Measurements from ENCODE around the gene NKX1-2. TPM values are rescaled to one million over a fixed set of nuclear protein-coding genes. Genes with fewer than 3 reads are reported as not detected.

Gene NKX1-2
- total RNA-seq, 1 experiment from 2014 or later, result 3.4 TPM

GRCh38 chr10:124484031-124484430, 34.2 kb upstream of the NKX1-2 start:
- no peaks in the 10 kb centered on the region for H4K20me1 ChIP-seq (ENCODE audit: insufficient read depth)
- no peak overlapping the region for H3K27ac ChIP-seq (ENCODE audit: low read depth, low read length)
- TF ChIP-seq POLR2A (IDR thresholded peaks at IDR 0.05; ENCODE audit: borderline replicate concordance, extremely low read depth, insufficient read depth, insufficient read length) (no peak), ELF1 (IDR thresholded peaks at IDR 0.05; ENCODE audit: borderline replicate concordance, low read depth) (no peak), EGR1 (IDR thresholded peaks at IDR 0.05; ENCODE audit: low read depth) (no peak), ZNF274 (IDR thresholded peaks at IDR 0.05; ENCODE audit: low read depth, low read length) (no peak), POLR2AphosphoS5 (IDR thresholded peaks at IDR 0.05; ENCODE audit: low read depth, low read length) (no peak), TCF7L2 (IDR thresholded peaks at IDR 0.05; ENCODE audit: borderline replicate concordance, extremely low read depth, insufficient read depth, insufficient read length) (no peak), SIN3A (IDR thresholded peaks at IDR 0.05; ENCODE audit: low read depth) (no peak), CBX3 (IDR thresholded peaks at IDR 0.05; ENCODE audit: low read depth) (no peak), SRF (IDR thresholded peaks at IDR 0.05; ENCODE audit: low read depth) (no peak), JUND (IDR thresholded peaks at IDR 0.05) (no peak), ZBTB33 (IDR thresholded peaks at IDR 0.05; ENCODE audit: extremely low read depth, insufficient replicate concordance, low read length) (no peak), REST (IDR thresholded peaks at IDR 0.05; ENCODE audit: low read depth) (no peak), SP1 (IDR thresholded peaks at IDR 0.05; ENCODE audit: low read depth) (no peak), FOSL1 (IDR thresholded peaks at IDR 0.05; ENCODE audit: low read depth) (no peak), ZFX (IDR thresholded peaks at IDR 0.05) (no peak), MAX (IDR thresholded peaks at IDR 0.05) (no peak), EZH2phosphoT487 (IDR thresholded peaks at IDR 0.05; ENCODE audit: borderline replicate concordance) (no peak), CEBPB (IDR thresholded peaks at IDR 0.05; ENCODE audit: low read depth) (no peak)
- BruUV-seq (replicated peaks), result no TSS peak
- no peaks in the 10 kb centered on the region for H3K79me2 ChIP-seq (ENCODE audit: insufficient read depth, low read length)
- POLR2A ChIA-PET, result no interaction called here
- H3K36me3 ChIP-seq (ENCODE audit: control insufficient read depth in 1 of 2, insufficient read depth in 2 of 2, low read length in 2 of 2), result no peaks in the 10 kb centered on the region; a peak in 1 of 4 replicates
- no peaks in the 10 kb centered on the region for H3K9me2 ChIP-seq (ENCODE audit: insufficient read depth)
- CTCF ChIA-PET, result no interaction called here
- H3K4me1 ChIP-seq (ENCODE audit: control insufficient read depth in 1 of 2, insufficient read depth in 2 of 2, low read length in 2 of 2), result no peaks in the 10 kb centered on the region
- no peak overlapping the region for H3K4me2 ChIP-seq (ENCODE audit: low read length)
- H2AFZ ChIP-seq (ENCODE audit: low read depth, low read length, poor library complexity, severe bottlenecking), result no peak overlapping the region
- DNase-seq (ENCODE audit: low read depth, low spot score), result no peak
- H3K4me3 ChIP-seq (replicated peaks in 1 of 2; ENCODE audit: low read depth in 1 of 2, low read length in 2 of 2), result no peak overlapping the region
- no peaks in the 10 kb centered on the region for H3K9me3 ChIP-seq (ENCODE audit: control insufficient read depth in 1 of 2, insufficient read depth in 1 of 2, low read depth in 1 of 2, low read length in 2 of 2)
- RAD21 ChIA-PET (ENCODE audit: low non-redundant PET in 1 of 2, low total read pairs in 2 of 2, uncharacterized antibody in 2 of 2, unreplicated experiment in 2 of 2), result no interaction called here
- no peak for ATAC-seq
- no peak overlapping the region for H3K9ac ChIP-seq (ENCODE audit: low read length)
- H3K27me3 ChIP-seq (ENCODE audit: insufficient read depth, low read length), result no peaks in the 10 kb centered on the region
- intact Hi-C loops (cut with micrococcal nuclease), result no loop called here
